Endodermal cell (in vitro differentiated cells): ENCODE data around the gene MAP3K6. TPM values are rescaled to one million over a fixed set of nuclear protein-coding genes. Genes with fewer than 3 reads are reported as not detected.

Source experiments
- DNase-seq: peaks from one replicate; pipeline ENCODE4 v3.0.0-alpha.2; 2017
- H3K27ac ChIP-seq: 2 replicates; pipeline ENCODE4 v1.5.1; 2013; ENCODE audit warnings: mild to moderate bottlenecking, low read depth, low read length, moderate library complexity
- H3K27me3 ChIP-seq: 2 replicates; pipeline ENCODE4 v1.6.1; 2013; ENCODE audit warnings: mild to moderate bottlenecking, low read length, moderate library complexity; ENCODE audit not compliant: insufficient read depth, control insufficient read depth, poor library complexity, severe bottlenecking
- H3K36me3 ChIP-seq: 2 replicates; pipeline ENCODE4 v1.7.0; 2013; ENCODE audit warnings: mild to moderate bottlenecking, low read length, moderate library complexity; ENCODE audit not compliant: control insufficient read depth, insufficient read depth
- H3K4me1 ChIP-seq: one replicate; pipeline ENCODE4 v1.7.0; 2013; ENCODE audit warnings: low read length; ENCODE audit not compliant: control insufficient read depth, insufficient read depth
- H3K4me3 ChIP-seq: 2 replicates; pipeline ENCODE4 v1.5.1; 2013; ENCODE audit warnings: mild to moderate bottlenecking, low read length, moderate library complexity
- H3K9ac ChIP-seq: 2 replicates; pipeline ENCODE4 v1.6.1; 2013; ENCODE audit warnings: mild to moderate bottlenecking, low read length, moderate library complexity; ENCODE audit not compliant: poor library complexity, severe bottlenecking; ENCODE audit errors: extremely low read depth
- H3K9me3 ChIP-seq: 2 replicates; pipeline ENCODE4 v1.6.1; 2013; ENCODE audit warnings: mild to moderate bottlenecking, low read length, moderate library complexity; ENCODE audit not compliant: control insufficient read depth
- H3K27ac Mint-ChIP-seq: 2 replicates; pipeline ENCODE4 v1.8.0; 2020; ENCODE audit warnings: mixed read lengths
- H3K27me3 Mint-ChIP-seq: 2 replicates; pipeline ENCODE4 v1.8.0; 2021; ENCODE audit warnings: mild to moderate bottlenecking, mixed read lengths; ENCODE audit not compliant: insufficient read depth
- H3K36me3 Mint-ChIP-seq: 2 replicates; pipeline ENCODE4 v1.8.0; 2020; ENCODE audit warnings: low read depth, mixed read lengths
- H3K4me1 Mint-ChIP-seq: 2 replicates; pipeline ENCODE4 v1.8.0; 2020; ENCODE audit warnings: mixed read lengths
- H3K4me3 Mint-ChIP-seq: 2 replicates; pipeline ENCODE4 v1.8.0; 2020; ENCODE audit warnings: mild to moderate bottlenecking, moderate library complexity, mixed read lengths
- H3K9me3 Mint-ChIP-seq: 2 replicates; pipeline ENCODE4 v1.8.0; 2020; ENCODE audit warnings: mild to moderate bottlenecking, mixed read lengths
- CTCF ChIP-seq: fragments of 200-600 bp; sonication (generic); conservative IDR thresholded peaks from 2 replicates; pipeline ENCODE4 v1.5.0; 2021; ENCODE audit warnings: antibody characterized with exemption, mild to moderate bottlenecking
- WGBS, 2 experiments: methylation state at CpG; one replicate each; pipeline versions ENCODE4 v1.1.5 to v1.1.7; 2013; ENCODE audit warnings: missing lambda C conversion rate in 2 of 2, mixed read lengths in 1 of 2; ENCODE audit not compliant: insufficient coverage in 1 of 2, insufficient read length in 1 of 2; 5-methylcytosine and 5-hydroxymethylcytosine counted together
- total RNA-seq, 2 donors: library from RNA; stranded (reverse); fragmentation: NEBNext Ultra II Directional in 1 of 2; extraction: Animal tissue kit (Norgen Biotek cat#: 25700) in 1 of 2; gene quantifications; 2 replicates in 1 of 2; 3 replicates in 1 of 2; pipeline ENCODE4 v1.2.1, GENCODE V29; 2021

Gene MAP3K6
- total RNA-seq, 2 donors from 2014 or later, result 6.6 to 11.5 TPM

DNA sequence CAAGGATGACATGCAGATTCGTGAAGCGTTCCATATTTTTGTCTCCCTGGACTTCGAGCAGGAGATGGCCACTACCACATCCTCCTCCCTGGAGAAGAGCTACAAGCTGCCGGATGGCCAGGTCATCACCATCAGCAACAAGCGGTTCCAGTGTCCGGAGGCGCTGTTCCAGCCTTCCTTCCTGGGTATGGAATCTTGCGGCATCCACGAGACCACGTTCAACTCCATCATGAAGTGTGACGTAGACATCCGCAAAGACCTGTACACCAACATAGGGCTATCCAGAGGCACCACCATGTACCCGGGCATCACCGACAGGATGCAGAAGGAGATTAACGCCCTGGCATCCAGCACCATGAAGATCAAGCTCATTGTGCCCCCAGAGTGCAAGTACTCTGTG is 41.5 kb downstream of the MAP3K6 start:
- Histone ChIP-seq H3K9me3 (no peaks in the 10 kb centered on the region), H3K4me3 (no peak overlapping the region), H3K27me3 (no peaks in the 10 kb centered on the region), H3K27ac (no peak overlapping the region), H3K36me3 (peaks cover 42% of the 10 kb centered on the region), H3K9ac (no peak overlapping the region), H3K4me1 (peaks cover 6% of the 10 kb centered on the region)
- no peaks in the 10 kb centered on the region for H3K4me1 Mint-ChIP-seq
- no peaks in the 10 kb centered on the region for H3K27me3 Mint-ChIP-seq
- no peak for DNase-seq
- no peak overlapping the region for H3K4me3 Mint-ChIP-seq
- no peak overlapping the region for H3K27ac Mint-ChIP-seq
- H3K36me3 Mint-ChIP-seq, result peaks cover 29% of the 10 kb centered on the region
- H3K9me3 Mint-ChIP-seq, result no peaks in the 10 kb centered on the region
- no peak for TF ChIP-seq CTCF
- 95 to 98% methylated on average over 15 of the region's 15 CpGs for WGBS, 2 experiments

- 16 to 17% methylated on average over 5 to 10 of the region's 10 CpGs for WGBS, 2 experiments
- H3K9ac ChIP-seq, result peak overlapping the region; percentile 96
- DNase-seq, result no peak
- Mint-ChIP-seq H3K4me3 (peak overlapping the region; percentile 96), H3K27me3 (no peaks in the 10 kb centered on the region), H3K4me1 (peaks cover 5% of the 10 kb centered on the region), H3K27ac (peak overlapping the region; percentile 97), H3K36me3 (peaks cover 24% of the 10 kb centered on the region), H3K9me3 (no peaks in the 10 kb centered on the region)
- peak overlapping the region; percentile 100 for H3K4me3 ChIP-seq
- peak overlapping the region; percentile 81 for H3K27ac ChIP-seq
- no peaks in the 10 kb centered on the region for H3K27me3 ChIP-seq
- peaks cover 34% of the 10 kb centered on the region for H3K36me3 ChIP-seq
- peaks cover 6% of the 10 kb centered on the region for H3K4me1 ChIP-seq
- no peak for TF ChIP-seq CTCF
- H3K9me3 ChIP-seq, result no peaks in the 10 kb centered on the region
Measured at GRCh38 chr1:27322569-27323240, 44.1 kb downstream of the MAP3K6 start.

DNA sequence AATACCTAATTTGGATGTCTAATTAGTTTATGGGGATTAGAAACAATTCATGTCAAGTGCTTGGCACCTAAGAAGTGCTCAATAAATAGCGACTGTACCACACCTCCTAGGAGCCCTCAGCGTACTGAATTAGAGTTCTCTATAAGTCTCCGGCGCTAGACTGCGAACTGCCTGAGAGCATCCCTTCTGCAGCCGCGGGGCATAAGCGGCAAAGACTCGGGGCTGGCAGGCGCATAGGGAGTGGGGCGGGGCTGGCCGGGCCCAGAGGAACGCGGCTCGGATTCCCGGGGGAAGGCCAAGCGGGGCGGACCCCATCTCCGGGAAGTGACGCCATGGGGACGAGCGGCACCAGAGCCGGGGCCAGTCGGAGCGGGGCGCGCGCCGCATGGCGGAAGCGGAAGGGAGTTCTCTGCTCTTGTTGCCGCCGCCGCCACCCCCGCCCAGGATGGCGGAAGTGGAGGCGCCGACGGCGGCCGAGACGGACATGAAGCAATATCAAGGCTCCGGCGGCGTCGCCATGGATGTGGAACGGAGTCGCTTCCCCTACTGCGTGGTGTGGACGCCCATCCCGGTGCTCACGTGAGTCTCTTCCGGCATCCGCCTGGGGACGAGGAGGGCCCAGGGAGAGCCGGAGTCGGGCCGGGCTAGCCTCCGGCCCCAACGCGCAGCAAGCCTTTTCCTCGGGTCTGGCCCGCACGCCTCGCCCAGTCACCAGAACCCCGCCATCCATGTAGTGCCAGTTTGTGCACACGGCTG is 44.8 kb downstream of the MAP3K6 start, which contains the start of gene TMEM222:
Gene TMEM222, plus strand, starts transcription at position 351 of the 756 bp plus-strand sequence. Its CDS starts 35 bp downstream, at position 386.
- Mint-ChIP-seq H3K9me3 (no peaks in the 10 kb centered on the region), H3K27me3 (no peaks in the 10 kb centered on the region), H3K36me3 (peaks cover 24% of the 10 kb centered on the region), H3K4me3 (peak within 1 kb of the TSS; percentile 96), H3K27ac (peak within 1 kb of the TSS; percentile 97), H3K4me1 (peaks cover 5% of the 10 kb centered on the region)
- peaks cover 29% of the 10 kb centered on the region for H3K36me3 ChIP-seq
- 0 to 1% methylated on average over 37 to 67 of the region's 67 CpGs for WGBS, 2 experiments
- TF ChIP-seq CTCF, result peak; percentile 28
- peak; percentile 99 for DNase-seq
- peak within 1 kb of the TSS; percentile 96 for H3K9ac ChIP-seq
- peak within 1 kb of the TSS; percentile 100 for H3K4me3 ChIP-seq
- no peaks in the 10 kb centered on the region for H3K9me3 ChIP-seq
- peaks cover 6% of the 10 kb centered on the region for H3K4me1 ChIP-seq
- no peaks in the 10 kb centered on the region for H3K27me3 ChIP-seq
- peak within 1 kb of the TSS; percentile 81 for H3K27ac ChIP-seq
